ENCODE measurements around the gene TNNT2. TPM values are rescaled to one million over a fixed set of nuclear protein-coding genes. Genes with fewer than 3 reads are reported as not detected.

TNNT2 gene
- total and polyA plus RNA-seq, 2 donors (not counting 3 experiments of a cell fraction or from before 2014, with no cell fraction given), result not detected

DNA sequence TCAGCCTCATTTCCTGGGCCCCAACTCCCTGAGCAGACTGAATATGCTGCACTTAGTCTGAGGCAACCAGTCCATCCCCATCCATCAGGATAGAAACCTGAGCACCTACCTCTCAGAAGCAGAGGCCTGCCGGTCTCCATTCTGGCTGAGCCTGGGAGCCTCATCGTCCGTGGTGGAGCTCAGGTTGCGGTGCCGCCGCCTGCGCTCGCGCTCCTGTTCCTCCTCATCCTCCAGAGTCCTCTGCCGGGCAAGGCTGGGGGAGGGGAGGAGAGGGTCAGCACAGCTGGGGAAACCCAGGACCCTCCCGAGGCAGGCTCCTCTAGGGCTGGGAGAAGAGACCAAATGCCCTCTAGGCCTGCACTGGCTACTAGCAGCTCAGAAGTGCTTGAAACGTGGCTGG, 11.6 kb upstream of the TNNT2 start:
- H2AFZ ChIP-seq (ENCODE audit: low read depth, low read length), result no peak overlapping the region
- CTCF ChIA-PET, result interaction anchor here (0.8 to 1.9 kb wide), 6 partner anchors 9 to 124 kb away, joined by 3 to 6 read pairs (median 4); no protein-coding TSS in a partner anchor
- no peak overlapping the region for H3K4me3 ChIP-seq (replicated peaks in 1 of 3; ENCODE audit: insufficient read depth in 1 of 3, low read depth in 1 of 3, low read length in 3 of 3)
- H3K9me3 ChIP-seq (replicated peaks; ENCODE audit: control insufficient read depth, insufficient read depth, low read length), result no peaks in the 10 kb centered on the region
- H3K36me3 ChIP-seq (ENCODE audit: control insufficient read depth in 2 of 2, extremely low read depth in 1 of 2, insufficient read depth in 2 of 2, low read length in 2 of 2), result no peaks in the 10 kb centered on the region
- no peaks in the 10 kb centered on the region for H4K20me1 ChIP-seq (replicated peaks; ENCODE audit: control insufficient read depth, extremely low read depth, insufficient read depth, low read length)
- DNase-seq (ENCODE audit: low read depth, low spot score) (no peak), FAIRE-seq (no peak)
- BruUV-seq (replicated peaks), result no TSS peak
- no peak overlapping the region for H3K27ac ChIP-seq (ENCODE audit: insufficient read depth, low read depth, low read length)
- H3K4me1 ChIP-seq (ENCODE audit: control insufficient read depth, extremely low read depth, insufficient read depth, low read length), result no peaks in the 10 kb centered on the region
- H3K79me2 ChIP-seq (ENCODE audit: control insufficient read depth, insufficient read depth, low read length), result no peaks in the 10 kb centered on the region
- TF ChIP-seq JUN (IDR thresholded peaks at IDR 0.05; ENCODE audit: borderline replicate concordance, insufficient read depth, insufficient read length, low read depth) (no peak), POLR2A (IDR thresholded peaks at IDR 0.05; ENCODE audit: low read depth, low read length) (no peak), MYC (IDR thresholded peaks at IDR 0.05; ENCODE audit: low read depth, low read length) (no peak), EZH2 (IDR thresholded peaks at IDR 0.05; ENCODE audit: borderline replicate concordance, low read depth, low read length, severe bottlenecking) (no peak)
- TF ChIP-seq, protein P1, sequence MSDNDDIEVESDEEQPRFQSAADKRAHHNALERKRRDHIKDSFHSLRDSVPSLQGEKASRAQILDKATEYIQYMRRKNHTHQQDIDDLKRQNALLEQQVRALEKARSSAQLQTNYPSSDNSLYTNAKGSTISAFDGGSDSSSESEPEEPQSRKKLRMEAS (IDR thresholded peaks at IDR 0.05; ENCODE audit: insufficient read depth, insufficient read length), result no peak
- TF ChIP-seq, protein P2, sequence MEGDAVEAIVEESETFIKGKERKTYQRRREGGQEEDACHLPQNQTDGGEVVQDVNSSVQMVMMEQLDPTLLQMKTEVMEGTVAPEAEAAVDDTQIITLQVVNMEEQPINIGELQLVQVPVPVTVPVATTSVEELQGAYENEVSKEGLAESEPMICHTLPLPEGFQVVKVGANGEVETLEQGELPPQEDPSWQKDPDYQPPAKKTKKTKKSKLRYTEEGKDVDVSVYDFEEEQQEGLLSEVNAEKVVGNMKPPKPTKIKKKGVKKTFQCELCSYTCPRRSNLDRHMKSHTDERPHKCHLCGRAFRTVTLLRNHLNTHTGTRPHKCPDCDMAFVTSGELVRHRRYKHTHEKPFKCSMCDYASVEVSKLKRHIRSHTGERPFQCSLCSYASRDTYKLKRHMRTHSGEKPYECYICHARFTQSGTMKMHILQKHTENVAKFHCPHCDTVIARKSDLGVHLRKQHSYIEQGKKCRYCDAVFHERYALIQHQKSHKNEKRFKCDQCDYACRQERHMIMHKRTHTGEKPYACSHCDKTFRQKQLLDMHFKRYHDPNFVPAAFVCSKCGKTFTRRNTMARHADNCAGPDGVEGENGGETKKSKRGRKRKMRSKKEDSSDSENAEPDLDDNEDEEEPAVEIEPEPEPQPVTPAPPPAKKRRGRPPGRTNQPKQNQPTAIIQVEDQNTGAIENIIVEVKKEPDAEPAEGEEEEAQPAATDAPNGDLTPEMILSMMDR (IDR thresholded peaks at IDR 0.05; ENCODE audit: extremely low read depth in 1 of 2, insufficient read depth in 1 of 2, low read depth in 1 of 2, low read length in 2 of 2), result no peak
- H3K4me2 ChIP-seq (ENCODE audit: insufficient read depth, low read length), result no peak overlapping the region
- dilution Hi-C loops (cut with MboI; ENCODE audit: extremely low pct_ligation_motif_present, low sequenced_read_pairs), result no loop called here
- peaks cover 5 to 10% of the 10 kb centered on the region in 2 experiments for H3K27me3 ChIP-seq (ENCODE audit: control insufficient read depth in 2 of 2, insufficient read depth in 2 of 2, low read length in 2 of 2)
- H3K9me1 ChIP-seq (replicated peaks; ENCODE audit: control insufficient read depth, extremely low read depth, insufficient read depth, low read length), result no peaks in the 10 kb centered on the region
- no peak overlapping the region for H3K9ac ChIP-seq (replicated peaks; ENCODE audit: extremely low read depth, insufficient read depth, low read length)
- intact Hi-C loops (cut with micrococcal nuclease), result no loop called here
- POLR2A ChIA-PET, result interaction anchor here (0.7 kb wide), 1 partner anchor 363 kb away, joined by 9 read pairs; no protein-coding TSS in a partner anchor

Measured in endothelial cell of umbilical vein (primary cell).